Muscle layer of colon (tissue), 2 donors: ENCODE results near the gene SLC2A9.
"Not testable (repeated sequence)": the region's sequence is repeated elsewhere in the genome, so short reads cannot be mapped to it uniquely, and the experiment has no call there.

ENCODE experiments used
- H3K27ac ChIP-seq: one replicate; pipeline ENCODE4 v1.7.0; 2013; ENCODE audit warnings: low read depth, mild to moderate bottlenecking, low read length, moderate library complexity
- H3K27me3 ChIP-seq, 2 donors: one replicate each; pipeline ENCODE4 v1.7.0; 2013; ENCODE audit warnings: low read length in 2 of 2, mild to moderate bottlenecking in 2 of 2; ENCODE audit not compliant: insufficient read depth in 2 of 2, control insufficient read depth in 1 of 2
- H3K36me3 ChIP-seq: one replicate; pipeline ENCODE4 v1.7.0; 2013; ENCODE audit warnings: mild to moderate bottlenecking, low read length; ENCODE audit not compliant: insufficient read depth
- H3K4me1 ChIP-seq: one replicate; pipeline ENCODE4 v1.7.0; 2013; ENCODE audit warnings: mild to moderate bottlenecking, low read length; ENCODE audit not compliant: insufficient read depth
- H3K4me3 ChIP-seq, 2 donors: one replicate each; pipeline ENCODE4 v1.7.0; 2013; ENCODE audit warnings: low read length in 2 of 2, low read depth in 1 of 2, mild to moderate bottlenecking in 1 of 2, moderate library complexity in 1 of 2
- H3K9ac ChIP-seq: one replicate; pipeline ENCODE4 v1.7.0; 2013; ENCODE audit warnings: low read length
- H3K9me3 ChIP-seq: one replicate; pipeline ENCODE4 v1.7.0; 2013; ENCODE audit warnings: mild to moderate bottlenecking, low read length
- donor health status: abdominal sarcoma.
- donor health status: Adenocarcinoma of cecum.

The SLC2A9 gene

GRCh38 chr4:9812501-9813340, 208.6 kb downstream of the SLC2A9 start:
- Histone ChIP-seq H3K4me1 (no peaks in the 10 kb centered on the region), H3K27me3 (no peaks in the 10 kb centered on the region), H3K27ac (no peak overlapping the region), H3K4me3 (no peak overlapping the region), H3K9me3 (no peaks in the 10 kb centered on the region), H3K36me3 (no peaks in the 10 kb centered on the region), H3K9ac (no peak overlapping the region)

- Histone ChIP-seq H3K27me3 (no peaks in the 10 kb centered on the region), H3K27ac (no peak overlapping the region), H3K9me3 (no peaks in the 10 kb centered on the region), H3K9ac (no peak overlapping the region), H3K4me3 (no peak overlapping the region), H3K4me1 (no peaks in the 10 kb centered on the region), H3K36me3 (no peaks in the 10 kb centered on the region)
Measured at GRCh38 chr4:9811806-9812205, 209.5 kb downstream of the SLC2A9 start.

GRCh38 chr4:9808077-9808476, 213.2 kb downstream of the SLC2A9 start:
- no peaks in the 10 kb centered on the region for H3K9me3 ChIP-seq

GRCh38 chr4:9804918-9805317, 216.4 kb downstream of the SLC2A9 start:
- no peak overlapping the region for H3K27ac ChIP-seq
- H3K36me3 ChIP-seq = no peaks in the 10 kb centered on the region
- no peak overlapping the region for H3K9ac ChIP-seq
- no peak overlapping the region for H3K4me3 ChIP-seq
- H3K27me3 ChIP-seq = no peaks in the 10 kb centered on the region
- no peaks in the 10 kb centered on the region for H3K4me1 ChIP-seq
- H3K9me3 ChIP-seq = no peaks in the 10 kb centered on the region

More at GRCh38 chr4:9808077-9808476, 213.2 kb downstream of the SLC2A9 start:
- no peaks in the 10 kb centered on the region for H3K4me1 ChIP-seq
- H3K27me3 ChIP-seq = no peaks in the 10 kb centered on the region
- no peak overlapping the region for H3K4me3 ChIP-seq
- H3K27ac ChIP-seq = no peak overlapping the region
- H3K36me3 ChIP-seq = no peaks in the 10 kb centered on the region
- no peak overlapping the region for H3K9ac ChIP-seq

- no peaks in the 10 kb centered on the region for H3K4me1 ChIP-seq
- no peak overlapping the region for H3K9ac ChIP-seq
- H3K9me3 ChIP-seq = no peaks in the 10 kb centered on the region
- no peaks in the 10 kb centered on the region for H3K27me3 ChIP-seq
- no peaks in the 10 kb centered on the region for H3K36me3 ChIP-seq
- no peak overlapping the region for H3K27ac ChIP-seq
- no peak overlapping the region for H3K4me3 ChIP-seq
Measured at GRCh38 chr4:9800848-9801247, 220.4 kb downstream of the SLC2A9 start.

- not testable (repeated sequence) for H3K9me3 ChIP-seq, H3K4me3 ChIP-seq, H3K4me1 ChIP-seq, H3K36me3 ChIP-seq, H3K9ac ChIP-seq, H3K27ac ChIP-seq, H3K27me3 ChIP-seq
Measured at GRCh38 chr4:9796641-9797040, 224.7 kb downstream of the SLC2A9 start.

GRCh38 chr4:9792381-9792780, 228.9 kb downstream of the SLC2A9 start:
- Histone ChIP-seq H3K27ac (no peak overlapping the region), H3K27me3 (no peaks in the 10 kb centered on the region), H3K9ac (no peak overlapping the region), H3K9me3 (no peaks in the 10 kb centered on the region), H3K4me3 (no peak overlapping the region), H3K4me1 (no peaks in the 10 kb centered on the region), H3K36me3 (no peaks in the 10 kb centered on the region)

- not testable (repeated sequence) for H3K4me1 ChIP-seq, H3K9ac ChIP-seq, H3K4me3 ChIP-seq, H3K9me3 ChIP-seq, H3K36me3 ChIP-seq, H3K27ac ChIP-seq
- peaks cover 0 to 12% of the 10 kb centered on the region in 2 donors for H3K27me3 ChIP-seq
Measured at GRCh38 chr4:9785891-9786290, 235.4 kb downstream of the SLC2A9 start.

- H3K27me3 ChIP-seq = peaks cover 0 to 13% of the 10 kb centered on the region in 2 donors
- H3K9me3 ChIP-seq = no peaks in the 10 kb centered on the region
- H3K9ac ChIP-seq = no peak overlapping the region
- no peaks in the 10 kb centered on the region for H3K36me3 ChIP-seq
- H3K4me1 ChIP-seq = no peaks in the 10 kb centered on the region
- H3K4me3 ChIP-seq = no peak overlapping the region
- no peak overlapping the region for H3K27ac ChIP-seq
Measured at GRCh38 chr4:9782136-9782436, 239.2 kb downstream of the SLC2A9 start.

- Histone ChIP-seq H3K9ac (no peak within 1 kb of the TSS), H3K27me3 (peaks cover 0 to 13% of the 10 kb centered on the region in 2 donors), H3K36me3 (no peaks in the 10 kb centered on the region), H3K27ac (no peak within 1 kb of the TSS), H3K4me3 (no peak within 1 kb of the TSS), H3K4me1 (no peaks in the 10 kb centered on the region), H3K9me3 (no peaks in the 10 kb centered on the region)
Measured at GRCh38 chr4:9781343-9782135, 239.8 kb downstream of the SLC2A9 start, which contains the start of gene DRD5. DRD5 (plus strand) TSS chr4:9781634; CDS start chr4:9782030, 396 bp downstream.
